Stomach (tissue), 4 donors: ENCODE results near the gene EIF4G3.

Source experiments
- EP300 ChIP-seq: sonication (generic); formaldehyde crosslinking; IDR thresholded peaks from one replicate; pipeline ENCODE4 v1.6.1; 2017; ENCODE audit warnings: antibody characterized with exemption
- POLR2A ChIP-seq, 4 donors: fragments of 450-650 bp; IDR thresholded peaks; one replicate each; pipeline ENCODE4 v1.6.1; 2016; ENCODE audit warnings: antibody characterized with exemption in 4 of 4, control low read depth in 2 of 4, mild to moderate bottlenecking in 1 of 4, moderate library complexity in 1 of 4
- TF ChIP-seq, protein P1 (sequence below), 7 experiments: fragments of 450-650 bp in 4 of 7; fragments of 200-600 bp in 3 of 7; sonication (generic) in 3 of 7; IDR thresholded peaks; one replicate each; pipeline ENCODE4 v1.5.1; 2016 to 2019; ENCODE audit warnings: antibody characterized with exemption in 7 of 7, control low read depth in 2 of 7, mild to moderate bottlenecking in 1 of 7

DNA sequence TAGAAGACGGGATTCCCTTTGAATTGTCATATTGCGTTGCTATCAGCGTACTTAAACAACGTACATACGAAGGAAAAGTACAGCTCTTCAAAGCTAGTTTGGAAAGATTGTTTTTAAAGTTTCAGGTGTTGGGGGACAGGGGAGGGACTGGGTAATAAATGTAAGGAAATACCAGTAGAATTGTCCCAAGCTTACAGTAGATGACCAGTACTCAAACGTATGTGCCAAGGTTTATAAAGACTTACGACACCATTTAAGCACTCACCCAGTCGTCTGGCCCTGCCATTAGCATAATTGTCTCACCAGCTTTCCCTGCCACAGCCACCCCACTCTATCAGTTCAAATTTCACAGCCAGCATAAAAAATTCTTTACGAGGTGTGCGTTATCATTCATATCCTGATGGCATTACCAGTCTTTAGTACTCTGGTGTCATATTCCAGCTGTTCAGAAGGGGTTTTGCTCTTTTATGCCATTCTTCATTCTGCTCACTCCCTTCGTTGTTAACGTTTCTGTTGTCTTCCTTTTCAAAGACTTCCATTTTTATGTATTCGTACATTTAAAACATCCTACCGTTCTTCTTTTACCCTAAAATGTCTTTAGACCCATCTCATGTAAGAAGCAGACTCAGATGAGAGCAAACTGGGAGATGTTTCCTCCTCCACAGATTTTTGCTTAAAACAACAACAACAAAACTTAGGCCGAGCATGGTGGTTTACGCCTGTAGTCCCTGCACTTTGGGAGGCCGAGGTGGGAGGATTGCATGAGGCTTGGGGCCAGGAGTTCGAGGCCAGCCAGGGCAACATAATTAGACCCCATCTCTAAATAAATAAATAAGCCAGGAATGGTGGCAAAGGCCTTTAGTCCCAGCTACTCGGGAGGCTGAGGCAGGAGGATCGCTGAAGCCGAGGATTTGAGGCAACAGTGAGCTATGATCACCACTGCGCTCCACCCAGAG lies 388.6 kb downstream of the EIF4G3 start:
- TF ChIP-seq, protein P1, sequence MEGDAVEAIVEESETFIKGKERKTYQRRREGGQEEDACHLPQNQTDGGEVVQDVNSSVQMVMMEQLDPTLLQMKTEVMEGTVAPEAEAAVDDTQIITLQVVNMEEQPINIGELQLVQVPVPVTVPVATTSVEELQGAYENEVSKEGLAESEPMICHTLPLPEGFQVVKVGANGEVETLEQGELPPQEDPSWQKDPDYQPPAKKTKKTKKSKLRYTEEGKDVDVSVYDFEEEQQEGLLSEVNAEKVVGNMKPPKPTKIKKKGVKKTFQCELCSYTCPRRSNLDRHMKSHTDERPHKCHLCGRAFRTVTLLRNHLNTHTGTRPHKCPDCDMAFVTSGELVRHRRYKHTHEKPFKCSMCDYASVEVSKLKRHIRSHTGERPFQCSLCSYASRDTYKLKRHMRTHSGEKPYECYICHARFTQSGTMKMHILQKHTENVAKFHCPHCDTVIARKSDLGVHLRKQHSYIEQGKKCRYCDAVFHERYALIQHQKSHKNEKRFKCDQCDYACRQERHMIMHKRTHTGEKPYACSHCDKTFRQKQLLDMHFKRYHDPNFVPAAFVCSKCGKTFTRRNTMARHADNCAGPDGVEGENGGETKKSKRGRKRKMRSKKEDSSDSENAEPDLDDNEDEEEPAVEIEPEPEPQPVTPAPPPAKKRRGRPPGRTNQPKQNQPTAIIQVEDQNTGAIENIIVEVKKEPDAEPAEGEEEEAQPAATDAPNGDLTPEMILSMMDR (IDR thresholded peaks at IDR 0.05) = no peak
- TF ChIP-seq EP300 = no peak
- TF ChIP-seq POLR2A (IDR thresholded peaks at IDR 0.05) = no peak
